HG02938 (cell line): ENCODE results near the gene LRRC1.

Experiments
- ATAC-seq: cut with Tn5 transposase; IDR thresholded peaks from one replicate; pipeline ENCODE4 v1.9.1; 2021; ENCODE audit warnings: mild to moderate bottlenecking, moderate library complexity; ENCODE audit not compliant: unreplicated experiment

The LRRC1 gene

DNA sequence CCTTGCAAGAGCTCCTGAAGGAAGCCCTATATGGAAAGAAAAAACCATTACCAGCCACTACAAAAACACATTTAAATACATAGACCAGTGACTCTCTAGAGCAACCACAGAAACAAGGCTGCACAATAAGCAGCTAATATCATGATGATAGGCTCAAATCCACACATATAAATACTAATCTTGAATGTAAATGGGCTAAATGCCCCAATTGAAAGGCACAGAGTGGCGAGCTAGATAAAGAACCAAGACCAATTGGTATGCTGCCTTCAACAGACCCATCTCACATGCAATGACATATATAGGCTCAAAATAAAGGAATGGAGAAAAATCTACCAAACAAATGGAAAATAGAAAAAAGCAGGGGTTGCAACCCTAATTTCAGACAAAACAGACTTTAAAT lies 153.0 kb downstream of the LRRC1 start:
- ATAC-seq = no peak

- no peak for ATAC-seq
These were observed 156.6 kb downstream of the LRRC1 start for GRCh38 chr6:53951383-53951782.

GRCh38 chr6:53956068-53956711 lies 161.4 kb downstream of the LRRC1 start:
- ATAC-seq = peak; percentile 74

DNA sequence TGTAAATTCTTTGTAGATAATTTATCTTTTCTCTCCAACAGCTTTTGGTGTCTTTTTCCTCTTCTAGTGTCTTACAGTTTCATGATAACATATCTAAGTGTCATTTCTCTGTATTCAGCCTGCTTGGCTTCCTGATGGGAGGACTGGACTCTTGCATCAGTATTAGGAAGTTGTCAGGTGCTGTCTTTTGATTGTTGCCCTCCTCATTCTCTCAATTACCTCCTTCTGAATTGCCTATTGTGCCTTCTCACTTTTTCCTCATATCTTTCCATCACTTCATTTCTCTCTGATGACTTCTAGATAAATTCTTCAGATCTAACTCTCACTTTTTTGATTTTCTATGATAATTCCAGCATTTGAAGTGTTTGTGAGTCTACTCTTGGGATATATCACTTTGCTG lies 162.0 kb downstream of the LRRC1 start:
- no peak for ATAC-seq

GRCh38 chr6:53959717-53960116 lies 164.9 kb downstream of the LRRC1 start:
- ATAC-seq = no peak

DNA sequence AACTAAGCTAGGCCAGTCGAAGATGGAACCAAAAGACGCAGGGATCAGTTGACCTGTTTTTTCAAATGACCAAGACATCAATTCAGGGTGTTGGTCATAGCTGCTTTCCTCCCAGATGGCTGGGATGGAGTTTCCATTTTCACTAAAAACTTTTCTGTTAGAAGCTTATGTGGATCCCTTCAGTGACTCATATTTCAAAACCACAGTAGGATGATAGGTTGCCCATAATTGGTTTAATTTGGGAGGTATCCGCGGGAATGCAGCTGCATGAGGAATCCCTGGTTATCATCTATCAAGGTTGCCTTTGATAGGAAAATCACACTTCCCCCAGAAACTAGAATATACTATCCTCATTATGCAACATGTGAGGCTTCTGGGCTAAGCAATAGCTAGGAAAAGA lies 165.5 kb downstream of the LRRC1 start:
- no peak for ATAC-seq

DNA sequence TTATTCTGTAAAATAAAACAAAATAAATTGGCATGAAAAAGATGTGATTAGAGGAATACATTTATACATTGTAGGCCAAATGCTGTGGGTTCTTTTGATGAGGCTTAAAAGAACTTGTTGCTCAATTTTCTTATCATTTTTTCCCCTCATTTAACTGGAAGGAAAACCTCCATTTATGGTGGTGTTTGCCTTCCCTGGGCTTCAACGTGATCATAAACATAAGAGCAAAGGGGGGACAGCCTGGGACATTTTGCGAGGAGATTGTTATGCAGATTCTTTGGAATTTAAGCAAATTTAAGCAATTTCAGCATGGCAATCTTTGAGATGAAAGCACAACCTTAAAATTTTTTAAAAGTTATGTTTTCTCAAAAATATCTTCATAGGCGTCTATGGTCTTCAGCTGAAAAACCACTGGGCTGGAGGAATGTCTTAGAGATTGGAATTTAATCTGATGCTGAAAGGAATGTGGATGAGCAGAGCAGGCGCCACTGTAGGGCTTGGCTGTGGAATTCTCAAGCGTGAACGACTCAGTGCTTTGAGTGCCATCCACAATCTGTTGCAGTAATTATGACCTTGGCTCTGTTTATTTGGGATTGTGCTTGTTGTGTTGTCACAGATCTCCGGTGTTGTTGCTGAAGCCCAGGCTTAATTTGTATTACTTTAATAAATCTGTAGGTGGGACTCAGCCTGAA lies 167.0 kb downstream of the LRRC1 start:
- ATAC-seq = no peak

DNA sequence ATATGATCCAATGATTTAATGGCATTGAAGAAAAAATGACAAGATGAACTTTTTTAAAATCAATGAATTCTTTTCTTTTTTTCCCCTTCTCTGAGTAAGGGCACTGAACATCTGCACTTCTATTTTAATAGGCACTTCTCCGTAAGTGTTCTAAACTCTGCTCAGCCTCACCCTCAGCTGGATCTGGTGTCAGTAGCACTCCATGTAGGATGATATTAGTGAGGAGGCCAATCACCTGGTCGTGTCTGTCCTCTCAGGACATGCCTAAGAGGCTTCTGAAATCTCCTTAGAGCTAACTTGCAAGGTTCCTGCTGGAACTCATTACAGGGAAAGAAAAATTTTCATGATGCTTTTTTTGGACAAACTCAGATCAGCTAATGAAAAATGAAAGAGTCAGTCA lies 167.8 kb downstream of the LRRC1 start:
- ATAC-seq = no peak

- ATAC-seq = no peak
These were observed 172.6 kb downstream of the LRRC1 start for GRCh38 chr6:53967415-53967814.
